Stomach (tissue), 19 donors: ENCODE results near the gene STK17B. TPM values are rescaled to one million over a fixed set of nuclear protein-coding genes. Genes with fewer than 3 reads are reported as not detected.

Experiments
- DNase-seq, 2 donors: peaks; one replicate each; pipeline versions ENCODE4 v3.0.0 to v3.0.0-alpha.2; 2013 to 2019
- H3K27ac ChIP-seq, 5 donors: fragments of 200-600 bp in 4 of 5; sonication (generic) in 4 of 5; one replicate each; pipeline ENCODE4 v1.5.1; 2013 to 2019; ENCODE audit warnings: mild to moderate bottlenecking in 1 of 5, moderate library complexity in 1 of 5
- H3K27me3 ChIP-seq, 3 donors: fragments of 200-600 bp; sonication (generic); one replicate each; pipeline ENCODE4 v1.5.1; 2017 to 2019; ENCODE audit warnings: mixed run types in 1 of 3
- H3K36me3 ChIP-seq, 4 donors: fragments of 200-600 bp; sonication (generic); 1 replicate in 3 of 4; 2 replicates in 1 of 4; pipeline ENCODE4 v1.5.1; 2016 to 2019
- H3K4me1 ChIP-seq, 4 donors: fragments of 200-600 bp; sonication (generic); one replicate each; pipeline ENCODE4 v1.5.1; 2016 to 2019
- H3K4me3 ChIP-seq, 4 donors: fragments of 200-600 bp; sonication (generic) in 3 of 4; one replicate each; pipeline ENCODE4 v1.5.1; 2016 to 2019; ENCODE audit warnings: mild to moderate bottlenecking in 1 of 4
- H3K9me3 ChIP-seq, 4 donors: fragments of 200-600 bp; sonication (generic); one replicate each; pipeline ENCODE4 v1.5.1; 2016 to 2019
- EP300 ChIP-seq: sonication (generic); formaldehyde crosslinking; IDR thresholded peaks from one replicate; pipeline ENCODE4 v1.6.1; 2017; ENCODE audit warnings: antibody characterized with exemption
- POLR2A ChIP-seq, 4 donors: fragments of 450-650 bp; IDR thresholded peaks; one replicate each; pipeline ENCODE4 v1.6.1; 2016; ENCODE audit warnings: antibody characterized with exemption in 4 of 4, control low read depth in 2 of 4, mild to moderate bottlenecking in 1 of 4, moderate library complexity in 1 of 4
- POLR2AphosphoS5 ChIP-seq, 3 donors: sonication (generic); formaldehyde crosslinking; IDR thresholded peaks; one replicate each; pipeline ENCODE4 v1.6.1; 2016; ENCODE audit warnings: antibody characterized with exemption in 3 of 3
- WGBS, 5 donors: extraction: QIAGEN DNeasy Blood & Tissue Kit in 3 of 5; methylation state at CpG; one replicate each; pipeline versions ENCODE4 v1.1.5 to v1.1.7; 2013 to 2018; 5-methylcytosine and 5-hydroxymethylcytosine counted together
- intact Hi-C: fragments of 100-400 bp; cut with DNase I; formaldehyde crosslinking; loops from one replicate; pipeline ENCODE4 v1.15.1; 2023; ENCODE audit warnings: low total_unique reads
- long read RNA-seq, 10 donors: transcript quantifications; one replicate each; lab custom pipeline, GENCODE V29; 2026
- polyA plus RNA-seq, 3 donors: library from polyadenylated mRNA; stranded (reverse); fragments of 200-250 nt; gene quantifications; one replicate each; pipeline ENCODE4 v1.2.3, GENCODE V29; 2013
- total RNA-seq, 5 donors: library from RNA; depleted of rRNA; stranded (reverse); fragments of >200 nt; gene quantifications; one replicate each; pipeline versions ENCODE4 v1.1.0 to v1.2.3, GENCODE V29; 2014 to 2016
- TF ChIP-seq, protein P1 (sequence below), 7 experiments: fragments of 450-650 bp in 4 of 7; fragments of 200-600 bp in 3 of 7; sonication (generic) in 3 of 7; IDR thresholded peaks; one replicate each; pipeline ENCODE4 v1.5.1; 2016 to 2019; ENCODE audit warnings: antibody characterized with exemption in 7 of 7, control low read depth in 2 of 7, mild to moderate bottlenecking in 1 of 7
- donor health status: healthy with polysubstance abuse.
- donor health status: Bipolar disorder and iron deficiency.
- donor health status: healthy.

STK17B gene
- 10 to 100 TPM in 4 of 5 donors, 1 to 10 TPM in 1; 9.3 to 76.4 (median 18.7) TPM for total RNA-seq
- polyA plus RNA-seq, result 1 to 10 TPM; 3.4 to 8.6 (median 7.9) TPM
- long read RNA-seq, donor 1, result 0 reads
- long read RNA-seq, donor 2, full-length matches to known transcripts, result 1 of 1 reads
- long read RNA-seq, donor 2, partial matches to known transcripts, result 0 of 1 reads
- long read RNA-seq, donor 2, other reads (novel, unspliced or antisense), result 0 of 1 reads
- long read RNA-seq, donor 3, result 0 reads
- long read RNA-seq, donor 4, result 0 reads
- long read RNA-seq, donor 5, full-length matches to known transcripts, result 3 of 3 reads
- long read RNA-seq, donor 5, partial matches to known transcripts, result 0 of 3 reads
- long read RNA-seq, donor 5, other reads (novel, unspliced or antisense), result 0 of 3 reads
- long read RNA-seq, donor 6, result 0 reads
- long read RNA-seq, donor 7, result 0 reads
- long read RNA-seq, donor 8, full-length matches to known transcripts, result 1 of 1 reads
- long read RNA-seq, donor 8, partial matches to known transcripts, result 0 of 1 reads
- long read RNA-seq, donor 8, other reads (novel, unspliced or antisense), result 0 of 1 reads
- long read RNA-seq, donor 9, full-length matches to known transcripts, result 1 of 1 reads
- long read RNA-seq, donor 9, partial matches to known transcripts, result 0 of 1 reads
- long read RNA-seq, donor 9, other reads (novel, unspliced or antisense), result 0 of 1 reads
- long read RNA-seq, donor 10, result 0 reads

GRCh38 chr2:196171248-196171871 lies at the start of gene STK17B:
STK17B (minus strand) TSS chr2:196171578; CDS start chr2:196163383, 8,195 bp downstream.
- WGBS, 5 donors, result 0 to 1% (median 0%) methylated on average over 15 to 72 of the region's 72 CpGs
- TF ChIP-seq, protein P1, sequence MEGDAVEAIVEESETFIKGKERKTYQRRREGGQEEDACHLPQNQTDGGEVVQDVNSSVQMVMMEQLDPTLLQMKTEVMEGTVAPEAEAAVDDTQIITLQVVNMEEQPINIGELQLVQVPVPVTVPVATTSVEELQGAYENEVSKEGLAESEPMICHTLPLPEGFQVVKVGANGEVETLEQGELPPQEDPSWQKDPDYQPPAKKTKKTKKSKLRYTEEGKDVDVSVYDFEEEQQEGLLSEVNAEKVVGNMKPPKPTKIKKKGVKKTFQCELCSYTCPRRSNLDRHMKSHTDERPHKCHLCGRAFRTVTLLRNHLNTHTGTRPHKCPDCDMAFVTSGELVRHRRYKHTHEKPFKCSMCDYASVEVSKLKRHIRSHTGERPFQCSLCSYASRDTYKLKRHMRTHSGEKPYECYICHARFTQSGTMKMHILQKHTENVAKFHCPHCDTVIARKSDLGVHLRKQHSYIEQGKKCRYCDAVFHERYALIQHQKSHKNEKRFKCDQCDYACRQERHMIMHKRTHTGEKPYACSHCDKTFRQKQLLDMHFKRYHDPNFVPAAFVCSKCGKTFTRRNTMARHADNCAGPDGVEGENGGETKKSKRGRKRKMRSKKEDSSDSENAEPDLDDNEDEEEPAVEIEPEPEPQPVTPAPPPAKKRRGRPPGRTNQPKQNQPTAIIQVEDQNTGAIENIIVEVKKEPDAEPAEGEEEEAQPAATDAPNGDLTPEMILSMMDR (IDR thresholded peaks at IDR 0.05), result no peak
- TF ChIP-seq POLR2AphosphoS5 (IDR thresholded peaks at IDR 0.05), result peak; percentile 75 to 99 (median 99)
- no peak for TF ChIP-seq EP300
- TF ChIP-seq POLR2A (IDR thresholded peaks at IDR 0.05), result peak in 2 of 4 donors; percentile 75 to 94
- peaks cover 0 to 34% (median 13%) of the 10 kb centered on the region in 4 donors for H3K4me1 ChIP-seq
- no peaks in the 10 kb centered on the region for H3K27me3 ChIP-seq
- H3K36me3 ChIP-seq, result no peaks in the 10 kb centered on the region
- peak within 1 kb of the TSS; percentile 65 to 89 (median 78) for H3K4me3 ChIP-seq
- peak; percentile 96 to 98 for DNase-seq
- no peaks in the 10 kb centered on the region for H3K9me3 ChIP-seq
- peak within 1 kb of the TSS; percentile 90 to 100 (median 96) for H3K27ac ChIP-seq
- intact Hi-C loops, result no loop called here

- H3K27ac ChIP-seq, result no peak overlapping the region
These were observed 49.3 kb upstream of the STK17B start for GRCh38 chr2:196220671-196221070.

GRCh38 chr2:196219671-196220070 lies 48.3 kb upstream of the STK17B start:
- no peaks in the 10 kb centered on the region for H3K27me3 ChIP-seq
- H3K4me1 ChIP-seq, result no peaks in the 10 kb centered on the region
- TF ChIP-seq POLR2AphosphoS5 (IDR thresholded peaks at IDR 0.05), result no peak
- no peak for TF ChIP-seq POLR2A (IDR thresholded peaks at IDR 0.05)
- no peak for TF ChIP-seq EP300
- TF ChIP-seq, protein P1 (IDR thresholded peaks at IDR 0.05), result no peak
- no peak overlapping the region for H3K27ac ChIP-seq
- no peaks in the 10 kb centered on the region for H3K9me3 ChIP-seq
- no peak overlapping the region for H3K4me3 ChIP-seq
- intact Hi-C loops, result no loop called here
- H3K36me3 ChIP-seq, result no peaks in the 10 kb centered on the region
- no peak for DNase-seq
- 53 to 81% (median 66%) methylated on average over 3 of the region's 3 CpGs for WGBS, 5 donors

More at GRCh38 chr2:196220671-196221070, 49.3 kb upstream of the STK17B start:
- Histone ChIP-seq H3K9me3 (no peaks in the 10 kb centered on the region), H3K27me3 (no peaks in the 10 kb centered on the region), H3K36me3 (no peaks in the 10 kb centered on the region), H3K4me1 (no peaks in the 10 kb centered on the region), H3K4me3 (no peak overlapping the region)
- WGBS, 5 donors, result 69 to 82% (median 75%) methylated on average over 4 of the region's 4 CpGs
- TF ChIP-seq POLR2A (IDR thresholded peaks at IDR 0.05), result no peak
- TF ChIP-seq, protein P1 (IDR thresholded peaks at IDR 0.05), result no peak
- no peak for TF ChIP-seq POLR2AphosphoS5 (IDR thresholded peaks at IDR 0.05)
- TF ChIP-seq EP300, result no peak
- no peak for DNase-seq
- intact Hi-C loops, result no loop called here

- no peak for DNase-seq
These were observed 46.7 kb upstream of the STK17B start for GRCh38 chr2:196218106-196218505.

More at GRCh38 chr2:196218106-196218505, 46.7 kb upstream of the STK17B start:
- Histone ChIP-seq H3K4me3 (no peak overlapping the region), H3K27ac (no peak overlapping the region), H3K36me3 (no peaks in the 10 kb centered on the region), H3K9me3 (no peaks in the 10 kb centered on the region), H3K4me1 (no peaks in the 10 kb centered on the region), H3K27me3 (no peaks in the 10 kb centered on the region)
- 85 to 97% (median 89%) methylated on average over 1 of the region's 1 CpG for WGBS, 5 donors
- intact Hi-C loops, result no loop called here
- TF ChIP-seq, protein P1 (IDR thresholded peaks at IDR 0.05), result no peak
- TF ChIP-seq POLR2AphosphoS5 (IDR thresholded peaks at IDR 0.05) (no peak), POLR2A (IDR thresholded peaks at IDR 0.05) (no peak), EP300 (no peak)
